Right atrium auricular region (tissue), 2 donors: ENCODE results near the gene TLDC2. TPM values are rescaled to one million over a fixed set of nuclear protein-coding genes. Genes with fewer than 3 reads are reported as not detected.

Experiments
- DNase-seq: peaks from one replicate; pipeline ENCODE4 v3.0.0-alpha.2; 2019; ENCODE audit warnings: low spot score
- H3K27ac ChIP-seq, 2 donors: fragments of 200-600 bp; sonication (generic); 1 replicate in 1 of 2; 2 replicates in 1 of 2; pipeline ENCODE4 v1.5.1; 2016 to 2019
- H3K27me3 ChIP-seq, 2 donors: fragments of 200-600 bp; sonication (generic); one replicate each; pipeline versions ENCODE4 v1.5.1 to v1.6.0; 2017 to 2019
- H3K36me3 ChIP-seq: fragments of 200-600 bp; sonication (generic); one replicate; pipeline ENCODE4 v1.5.1; 2016
- H3K4me1 ChIP-seq, 2 donors: fragments of 200-600 bp; sonication (generic); one replicate each; pipeline versions ENCODE4 v1.5.1 to v1.6.0; 2017 to 2019
- H3K4me3 ChIP-seq, 2 donors: fragments of 200-600 bp; sonication (generic); 1 replicate in 1 of 2; 2 replicates in 1 of 2; pipeline ENCODE4 v1.5.1; 2017 to 2019; ENCODE audit warnings: mild to moderate bottlenecking in 1 of 2, moderate library complexity in 1 of 2
- H3K9me3 ChIP-seq, 2 donors: fragments of 200-600 bp; sonication (generic); one replicate each; pipeline ENCODE4 v1.5.1; 2019
- CTCF ChIP-seq, 2 donors: fragments of 200-600 bp; sonication (generic); IDR thresholded peaks; one replicate each; pipeline ENCODE4 v1.5.1; 2019; ENCODE audit warnings: antibody characterized with exemption in 2 of 2
- total RNA-seq, 2 donors: library from RNA; depleted of rRNA; stranded (reverse); fragments of >200 nt; gene quantifications; one replicate each; pipeline ENCODE4 v1.1.0, GENCODE V29; 2016

Gene TLDC2
- total RNA-seq, 2 donors from 2014 or later: 0.30 TPM; not detected in 1

GRCh38 chr20:36849333-36850065 is 26.4 kb upstream of the TLDC2 start:
- H3K27ac ChIP-seq: peak overlapping the region; percentile 57 to 89
- no peak for TF ChIP-seq CTCF (IDR thresholded peaks at IDR 0.05)

GRCh38 chr20:36850759-36851158 is 25.2 kb upstream of the TLDC2 start:
- Histone ChIP-seq H3K27ac (no peak overlapping the region), H3K9me3 (no peaks in the 10 kb centered on the region), H3K36me3 (no peaks in the 10 kb centered on the region), H3K4me1 (peaks cover 3 to 83% of the 10 kb centered on the region in 2 donors), H3K27me3 (no peaks in the 10 kb centered on the region), H3K4me3 (no peak overlapping the region)
- no peak for TF ChIP-seq CTCF (IDR thresholded peaks at IDR 0.05)
- DNase-seq: no peak

More at GRCh38 chr20:36849333-36850065, 26.4 kb upstream of the TLDC2 start:
- no peak for DNase-seq
- peaks cover 3 to 81% of the 10 kb centered on the region in 2 donors for H3K4me1 ChIP-seq
- H3K27me3 ChIP-seq: no peaks in the 10 kb centered on the region
- no peak overlapping the region for H3K4me3 ChIP-seq
- no peaks in the 10 kb centered on the region for H3K9me3 ChIP-seq
- no peaks in the 10 kb centered on the region for H3K36me3 ChIP-seq

- TF ChIP-seq CTCF (IDR thresholded peaks at IDR 0.05): no peak
- Histone ChIP-seq H3K4me1 (peaks cover 3 to 83% of the 10 kb centered on the region in 2 donors), H3K4me3 (no peak overlapping the region), H3K27ac (peak overlapping the region; percentile 80 to 84), H3K9me3 (no peaks in the 10 kb centered on the region), H3K36me3 (no peaks in the 10 kb centered on the region), H3K27me3 (no peaks in the 10 kb centered on the region)
- no peak for DNase-seq
Measured at GRCh38 chr20:36851490-36851889, 24.4 kb upstream of the TLDC2 start.

GRCh38 chr20:36852187-36852586 is 23.8 kb upstream of the TLDC2 start:
- no peak for TF ChIP-seq CTCF (IDR thresholded peaks at IDR 0.05)
- no peak for DNase-seq

GRCh38 chr20:36854348-36855240 is 21.3 kb upstream of the TLDC2 start:
- H3K4me3 ChIP-seq: no peak overlapping the region
- peaks cover 0 to 84% of the 10 kb centered on the region in 2 donors for H3K4me1 ChIP-seq
- no peaks in the 10 kb centered on the region for H3K27me3 ChIP-seq
- H3K36me3 ChIP-seq: no peaks in the 10 kb centered on the region
- peak overlapping the region; percentile 80 to 84 for H3K27ac ChIP-seq
- TF ChIP-seq CTCF (IDR thresholded peaks at IDR 0.05): no peak
- H3K9me3 ChIP-seq: no peaks in the 10 kb centered on the region
- DNase-seq: no peak

More at GRCh38 chr20:36852187-36852586, 23.8 kb upstream of the TLDC2 start:
- Histone ChIP-seq H3K9me3 (no peaks in the 10 kb centered on the region), H3K36me3 (no peaks in the 10 kb centered on the region), H3K27me3 (no peaks in the 10 kb centered on the region), H3K4me1 (peaks cover 0 to 83% of the 10 kb centered on the region in 2 donors), H3K4me3 (no peak overlapping the region), H3K27ac (peak overlapping the region; percentile 80 to 84)
